Stimulated activated CD8-positive, alpha-beta memory T cell treated with anti-CD3 and anti-CD28 coated beads, Interleukin-12 subunit alpha, Interleukin-12 subunit beta, amount 100 ng/mL, for 24 hours (primary cell): Measurements from ENCODE around the gene OR5C1.
"Not testable (repeated sequence)": the region's sequence is repeated elsewhere in the genome, so short reads cannot be mapped to it uniquely, and the experiment has no call there.

Experiments used
- DNase-seq: peaks from one replicate; pipeline ENCODE4 v3.0.0-alpha.2; 2020; ENCODE audit errors: extremely low read depth

The OR5C1 gene

GRCh38 chr9:122788831-122789230 lies at the start of gene OR5C1:
OR5C1 (plus strand) TSS chr9:122788933; CDS start chr9:122788933, 0 bp downstream.
- DNase-seq = no peak

GRCh38 chr9:122742003-122742402 lies 46.7 kb upstream of the OR5C1 start, which contains the start of gene OR1L6:
OR1L6 (plus strand) TSS chr9:122742303; CDS start chr9:122749848, 7,545 bp downstream.
- DNase-seq = no peak

- DNase-seq = no peak
Observed at GRCh38 chr9:122754825-122755224, 33.9 kb upstream of the OR5C1 start.

- no peak for DNase-seq
Observed at GRCh38 chr9:122767817-122768216, 20.9 kb upstream of the OR5C1 start.

- DNase-seq = no peak
Observed at GRCh38 chr9:122777052-122777451, 11.7 kb upstream of the OR5C1 start.

- no peak for DNase-seq
Observed at GRCh38 chr9:122777935-122778627, 10.7 kb upstream of the OR5C1 start.

GRCh38 chr9:122779181-122779580 lies 9.6 kb upstream of the OR5C1 start:
- no peak for DNase-seq

- no peak for DNase-seq
Observed at GRCh38 chr9:122780026-122780425, 8.7 kb upstream of the OR5C1 start.

- no peak for DNase-seq
Observed at GRCh38 chr9:122781671-122782070, 7.1 kb upstream of the OR5C1 start.

- DNase-seq = no peak
Observed at GRCh38 chr9:122785269-122785668, 3.5 kb upstream of the OR5C1 start.

GRCh38 chr9:122786338-122786737 lies 2.4 kb upstream of the OR5C1 start:
- DNase-seq = no peak

GRCh38 chr9:122789256-122790046 lies 718 bp downstream of the OR5C1 start:
- DNase-seq = no peak

GRCh38 chr9:122791872-122792669 lies 3.3 kb downstream of the OR5C1 start:
- DNase-seq = no peak

- no peak for DNase-seq
Observed at GRCh38 chr9:122797316-122798063, 8.8 kb downstream of the OR5C1 start.

- no peak for DNase-seq
Observed at GRCh38 chr9:122800066-122801060, 11.6 kb downstream of the OR5C1 start, which contains the start of gene OR1K1. OR1K1 (plus strand) TSS chr9:122800123; CDS start chr9:122800123, 0 bp downstream.

- DNase-seq = no peak
Observed at GRCh38 chr9:122806661-122807060, 17.9 kb downstream of the OR5C1 start.

GRCh38 chr9:122807271-122807900 lies 18.7 kb downstream of the OR5C1 start:
- no peak for DNase-seq

GRCh38 chr9:122808141-122808540 lies 19.4 kb downstream of the OR5C1 start:
- DNase-seq = no peak

GRCh38 chr9:122809261-122809660 lies 20.5 kb downstream of the OR5C1 start:
- not testable (repeated sequence) for DNase-seq
